Panc1 (cell line): Measurements from ENCODE around the gene HSPA4L.

Experiments used
- CTCF ChIP-seq: fragments of 450-650 bp; IDR thresholded peaks from 2 replicates; pipeline ENCODE4 v1.5.1; 2017; ENCODE audit warnings: mild to moderate bottlenecking
- POLR2AphosphoS5 ChIP-seq: IDR thresholded peaks from 2 replicates; pipeline ENCODE4 v1.6.1; 2012; ENCODE audit warnings: mild to moderate bottlenecking, low read depth, low read length, moderate library complexity
- REST ChIP-seq, 2 experiments: IDR thresholded peaks; 2 replicates each; pipeline ENCODE4 v1.6.1; 2011 to 2012; ENCODE audit warnings: low read depth in 2 of 2, control low read depth in 1 of 2, low read length in 1 of 2, mild to moderate bottlenecking in 1 of 2, moderate library complexity in 1 of 2; ENCODE audit not compliant: insufficient read depth in 1 of 2
- SIN3A ChIP-seq: IDR thresholded peaks from 2 replicates; pipeline ENCODE4 v1.6.1; 2012; ENCODE audit warnings: low read depth, mild to moderate bottlenecking, low read length, moderate library complexity, borderline replicate concordance; ENCODE audit not compliant: insufficient read depth
- TCF7L2 ChIP-seq: IDR thresholded peaks from 2 replicates; pipeline ENCODE4 v1.6.1; 2011; ENCODE audit warnings: mild to moderate bottlenecking, low read depth, low read length, inconsistent platforms

- TF ChIP-seq CTCF = no peak
- no peak for TF ChIP-seq POLR2AphosphoS5
- TF ChIP-seq REST (IDR thresholded peaks at IDR 0.05; ENCODE audit: insufficient read depth in 1 of 2, low read depth in 2 of 2, low read length in 1 of 2) = no peak
- TF ChIP-seq TCF7L2 = no peak
- no peak for TF ChIP-seq SIN3A
These were observed 99.4 kb downstream of the HSPA4L start for GRCh38 chr4:127881563-127881864.
